GM18519 (cell line): ENCODE measurements around the gene TAS1R3.
"Not testable (repeated sequence)": the region's sequence is repeated elsewhere in the genome, so short reads cannot be mapped to it uniquely, and the experiment has no call there.

ENCODE experiments used
- ATAC-seq: cut with Tn5 transposase; IDR thresholded peaks from one replicate; pipeline ENCODE4 v1.9.1; 2021; ENCODE audit warnings: mild to moderate bottlenecking, moderate library complexity; ENCODE audit not compliant: unreplicated experiment, low FRiP score

TAS1R3 gene

GRCh38 chr1:1307923-1308755 is 22.9 kb upstream of the TAS1R3 start, which contains the start of the genes ACAP3 and PUSL1:
TSS of gene ACAP3 (minus strand) at chr1:1307930. CDS start at chr1:1307815, 115 bp downstream.
TSS of gene PUSL1 (plus strand) at chr1:1308597. CDS start at chr1:1308644, 47 bp downstream.
- peak; percentile 40 for ATAC-seq

DNA sequence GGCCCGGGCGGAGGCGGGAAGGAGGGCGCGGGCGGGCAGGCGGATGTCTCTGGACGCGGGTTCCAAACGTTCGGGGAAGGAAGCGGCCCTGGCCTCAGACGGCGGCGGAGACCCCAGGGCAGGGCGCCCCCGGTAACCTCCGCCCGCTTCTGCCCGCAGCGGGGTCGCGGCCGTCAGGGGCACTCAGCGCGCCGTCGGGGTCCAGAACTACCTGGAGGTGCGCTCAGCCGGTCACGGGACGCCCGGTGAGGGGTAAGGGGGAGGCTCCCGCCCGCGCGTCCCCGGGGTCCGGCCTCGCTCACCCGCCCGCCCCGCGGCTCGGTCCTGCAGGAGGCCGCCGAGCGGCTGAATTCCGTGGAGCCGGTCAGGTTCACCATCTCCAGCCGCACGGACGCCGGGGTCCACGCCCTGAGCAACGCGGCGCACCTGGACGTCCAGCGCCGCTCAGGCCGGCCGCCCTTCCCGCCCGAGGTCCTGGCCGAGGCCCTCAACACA is 22.3 kb upstream of the TAS1R3 start:
- no peak for ATAC-seq

GRCh38 chr1:1309251-1310108 is 21.6 kb upstream of the TAS1R3 start:
- ATAC-seq = no peak

- no peak for ATAC-seq
Observed at GRCh38 chr1:1310109-1310385, 21.0 kb upstream of the TAS1R3 start.

GRCh38 chr1:1310476-1311053 is 20.5 kb upstream of the TAS1R3 start:
- no peak for ATAC-seq

DNA sequence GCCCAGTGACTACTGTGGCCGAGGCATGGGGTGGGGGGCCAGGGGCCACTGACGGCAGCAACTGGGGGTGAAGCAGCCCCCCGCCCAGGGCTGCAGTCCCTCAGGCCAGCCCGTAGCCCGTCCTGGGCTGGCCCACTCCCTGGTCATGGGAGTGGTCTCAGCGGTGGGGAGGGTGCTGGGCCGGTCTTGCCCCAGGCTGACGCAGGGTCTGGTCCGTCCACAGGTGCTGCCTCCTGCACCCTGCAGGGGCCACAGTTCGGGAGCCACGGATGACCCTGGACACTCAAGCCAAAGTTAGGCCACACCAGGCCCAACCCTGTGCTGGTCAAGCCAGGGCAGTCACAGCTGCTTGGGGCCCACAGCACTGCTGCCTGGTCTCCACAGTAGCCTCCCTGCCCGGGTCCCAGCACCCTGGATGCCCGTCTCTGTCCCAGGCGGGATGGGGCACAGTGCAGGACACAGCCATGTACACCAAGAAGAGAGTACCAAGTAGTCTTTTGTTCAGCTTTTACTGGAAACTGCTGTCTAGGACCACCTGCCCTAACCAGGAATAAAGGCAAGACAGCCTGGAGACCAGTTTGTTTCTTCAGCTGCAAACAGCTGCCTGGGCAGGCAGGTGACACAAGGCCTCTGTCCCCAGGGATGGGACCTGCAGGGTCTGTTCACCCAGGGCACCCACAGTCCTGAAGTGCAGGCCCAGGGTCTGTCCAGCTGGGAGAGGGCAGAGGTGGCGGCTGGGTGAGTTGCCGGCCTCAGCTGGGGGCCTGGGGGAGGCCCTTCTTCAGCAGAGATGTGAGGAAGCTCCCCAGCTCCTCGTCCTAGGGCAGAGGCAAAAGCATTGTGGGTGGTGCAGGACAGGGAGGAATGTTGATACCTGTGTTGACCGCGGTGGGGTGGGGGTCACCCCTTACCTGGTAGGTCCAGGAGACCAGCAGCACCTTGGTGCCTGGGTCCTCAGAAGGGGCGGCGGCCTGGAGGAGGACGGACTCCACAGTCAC is 19.7 kb upstream of the TAS1R3 start:
- ATAC-seq = no peak

- no peak for ATAC-seq
Observed at GRCh38 chr1:1312450-1313314, 18.4 kb upstream of the TAS1R3 start.

GRCh38 chr1:1313500-1314236 is 17.4 kb upstream of the TAS1R3 start:
- no peak for ATAC-seq

- no peak for ATAC-seq
Observed at GRCh38 chr1:1314237-1314586, 16.9 kb upstream of the TAS1R3 start.

DNA sequence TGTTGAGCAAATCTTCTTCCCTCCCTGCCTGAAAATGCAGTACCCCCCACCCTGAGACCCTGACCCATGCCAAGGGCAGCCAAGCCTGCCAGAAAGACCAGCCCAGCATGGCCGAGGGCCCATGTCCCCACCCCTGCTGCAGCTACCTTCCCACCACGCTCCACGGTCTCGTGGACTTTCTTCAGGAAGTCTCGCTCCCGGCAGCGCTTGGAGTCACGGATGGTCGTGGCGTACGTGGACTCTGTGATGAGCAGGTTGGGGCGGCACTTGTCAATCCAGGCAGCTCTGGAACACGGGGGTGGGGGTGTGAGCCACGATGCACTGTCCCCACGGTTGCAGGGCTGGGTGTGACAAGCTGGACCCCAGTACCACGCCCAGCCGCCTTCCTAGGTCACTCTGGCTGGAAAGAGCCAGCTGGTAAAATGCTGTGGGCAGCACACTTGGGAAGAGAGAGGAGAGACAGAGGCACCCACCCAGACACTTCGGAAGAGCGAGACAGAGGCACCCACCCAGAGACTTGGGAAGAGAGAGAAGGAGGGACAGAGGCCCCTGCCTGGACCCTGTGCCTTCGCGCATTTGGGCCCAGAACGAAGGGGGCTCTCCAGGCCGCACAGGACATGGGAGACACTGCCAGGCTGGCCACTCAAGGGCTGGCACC is 16.3 kb upstream of the TAS1R3 start:
- ATAC-seq = no peak

DNA sequence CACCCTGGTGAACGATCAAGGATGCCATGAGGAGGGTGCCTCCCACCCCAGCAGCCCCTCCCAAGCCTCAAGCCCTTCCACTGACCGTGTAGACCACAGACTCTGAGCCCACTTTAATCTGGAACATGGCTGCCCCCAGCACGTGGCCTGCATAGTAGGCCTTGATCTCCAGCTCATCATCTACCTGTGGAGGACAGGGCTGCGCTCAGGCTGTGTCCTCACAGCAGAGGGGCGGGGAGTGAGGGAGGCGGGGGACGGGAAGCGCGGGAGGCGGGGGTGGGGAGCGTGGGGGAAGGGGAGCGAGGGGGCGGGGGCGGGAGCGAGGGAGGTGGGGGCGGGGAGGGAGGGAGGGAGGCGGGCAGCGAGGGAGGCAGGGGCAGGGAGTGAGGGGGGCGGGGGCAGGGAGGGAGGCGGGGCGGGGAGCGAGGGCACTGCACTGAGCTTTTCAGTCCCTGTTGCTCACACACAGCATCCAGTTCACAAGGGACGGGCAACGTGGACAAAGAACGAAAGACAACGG is 15.6 kb upstream of the TAS1R3 start:
- ATAC-seq = no peak

- ATAC-seq = not testable (repeated sequence)
Observed at GRCh38 chr1:1316199-1316598, 14.9 kb upstream of the TAS1R3 start.

- no peak for ATAC-seq
Observed at GRCh38 chr1:1317420-1317819, 13.7 kb upstream of the TAS1R3 start.

DNA sequence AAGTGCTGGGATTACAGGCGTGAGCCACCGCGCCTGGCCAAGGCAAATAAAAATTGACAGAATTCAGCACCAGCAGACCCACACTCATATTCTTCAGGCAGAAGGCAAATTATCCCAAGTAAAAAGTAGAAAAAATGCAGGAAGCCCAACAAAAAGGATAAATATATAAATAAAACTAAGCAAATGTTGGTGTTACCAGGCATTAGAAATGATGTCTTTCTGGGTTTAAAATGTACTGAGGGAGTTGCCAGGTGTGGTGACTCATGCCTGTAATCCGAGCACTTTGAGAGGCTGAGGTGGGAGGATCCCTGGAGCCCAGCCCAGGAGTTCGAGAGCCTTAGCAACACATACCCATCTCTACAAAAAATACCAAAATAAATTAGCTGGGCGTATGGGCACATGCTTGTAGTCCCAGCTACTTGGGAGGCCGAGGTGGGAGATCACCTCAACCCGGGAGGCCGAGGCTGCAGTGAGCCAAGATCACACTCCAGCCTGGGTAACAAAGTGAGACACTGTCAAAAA is 12.9 kb upstream of the TAS1R3 start:
- ATAC-seq = no peak

DNA sequence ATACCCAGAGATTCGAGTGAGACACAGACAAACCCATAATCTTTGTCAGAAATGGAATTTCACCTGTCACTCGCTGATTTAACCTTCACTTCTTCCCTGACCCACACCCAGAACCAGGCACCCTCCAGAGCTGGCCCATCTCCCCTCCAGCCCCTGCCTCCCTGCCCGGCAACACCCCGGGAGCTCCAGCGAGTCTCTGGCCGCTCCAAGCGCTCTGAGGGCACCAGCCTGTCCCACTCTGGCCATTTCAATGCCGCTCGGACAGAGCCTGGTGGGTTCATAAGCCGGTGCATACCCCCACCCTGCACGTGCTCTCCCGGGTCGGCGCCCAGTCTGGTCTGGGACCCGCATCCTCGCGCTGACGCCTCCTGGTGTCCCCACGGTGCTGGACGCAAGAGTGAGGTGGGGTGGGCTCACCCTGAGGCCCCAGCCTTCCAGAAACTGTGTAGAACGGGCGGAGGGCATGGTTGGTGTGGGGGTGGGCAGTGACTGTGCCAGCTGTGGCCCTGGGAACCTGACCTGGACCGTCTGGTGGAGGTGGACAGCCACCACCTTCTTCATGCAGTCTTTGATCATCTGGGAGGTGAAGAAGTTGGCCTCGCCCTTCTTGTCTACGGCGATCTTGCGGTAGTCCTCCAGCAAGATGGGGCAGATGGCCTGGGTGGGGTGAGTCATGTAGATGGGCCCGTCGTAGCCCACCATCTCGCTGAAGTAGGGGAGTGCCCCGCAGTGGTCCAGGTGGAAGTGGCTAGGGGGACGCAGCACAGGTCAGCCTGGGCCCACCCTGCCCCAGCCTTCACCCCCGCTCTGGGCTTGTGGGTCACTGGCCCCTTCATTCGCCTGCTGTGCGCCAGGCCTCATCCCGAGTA is 12.1 kb upstream of the TAS1R3 start:
- no peak for ATAC-seq

- no peak for ATAC-seq
Observed at GRCh38 chr1:1319646-1319941, 11.5 kb upstream of the TAS1R3 start.
